Adrenal gland (tissue), 5 donors: ENCODE results near the gene TRIP6.

Experiments used
- CTCF ChIP-seq, 6 experiments: fragments of 450-650 bp in 4 of 6; fragments of 200-600 bp in 2 of 6; sonication (generic) in 1 of 6; IDR thresholded peaks; 1 replicate in 5 of 6; 2 replicates in 1 of 6; pipeline versions ENCODE4 v1.5.1 to v1.8.0; 2016 to 2021; ENCODE audit warnings: antibody characterized with exemption in 6 of 6, mild to moderate bottlenecking in 2 of 6, moderate library complexity in 1 of 6
- POLR2A ChIP-seq, 2 donors: fragments of 450-650 bp; IDR thresholded peaks; one replicate each; pipeline ENCODE4 v1.6.1; 2017; ENCODE audit warnings: antibody characterized with exemption in 2 of 2, mild to moderate bottlenecking in 2 of 2, moderate library complexity in 1 of 2
- donor health status: DM: no; HTN: no; CAD: no.

- TF ChIP-seq POLR2A (IDR thresholded peaks at IDR 0.05) (no peak), CTCF (IDR thresholded peaks at IDR 0.05) (no peak)
These were observed 6.2 kb upstream of the TRIP6 start for GRCh38 chr7:100860702-100861615.
